CD4-positive, alpha-beta T cell treated with Interleukin-10 for 1 hour (primary cell): ENCODE results near the gene SNX19.
A peak's percentile ranks its signal among the peaks of the same experiment; 100 is the strongest.
"Not testable (repeated sequence)": the region's sequence is repeated elsewhere in the genome, so short reads cannot be mapped to it uniquely, and the experiment has no call there.

ENCODE experiments used
- DNase-seq: peaks from one replicate; pipeline ENCODE4 v3.0.0-alpha.2; 2020

Gene SNX19

GRCh38 chr11:130916238-130916855, at the start of gene SNX19:
Gene SNX19, minus strand, starts transcription at chr11:130916479. Its CDS starts 540 bp downstream, at chr11:130915939.
- DNase-seq = peak; percentile 94

GRCh38 chr11:130964058-130964792, 47.9 kb upstream of the SNX19 start:
- no peak for DNase-seq

- no peak for DNase-seq
Observed at GRCh38 chr11:130947889-130948288, 31.6 kb upstream of the SNX19 start.

GRCh38 chr11:130947481-130947880, 31.2 kb upstream of the SNX19 start:
- DNase-seq = no peak

- DNase-seq = no peak
Observed at GRCh38 chr11:130947058-130947457, 30.8 kb upstream of the SNX19 start.

GRCh38 chr11:130945896-130946295, 29.6 kb upstream of the SNX19 start:
- no peak for DNase-seq

- DNase-seq = no peak
Observed at GRCh38 chr11:130940706-130941105, 24.4 kb upstream of the SNX19 start.

GRCh38 chr11:130937051-130937450, 20.8 kb upstream of the SNX19 start:
- no peak for DNase-seq

- no peak for DNase-seq
Observed at GRCh38 chr11:130932086-130932712, 15.9 kb upstream of the SNX19 start.

- no peak for DNase-seq
Observed at GRCh38 chr11:130924750-130925149, 8.5 kb upstream of the SNX19 start.

GRCh38 chr11:130920612-130921011, 4.3 kb upstream of the SNX19 start:
- DNase-seq = not testable (repeated sequence)

- no peak for DNase-seq
Observed at GRCh38 chr11:130918081-130918480, 1.8 kb upstream of the SNX19 start.

GRCh38 chr11:130916910-130917309, 631 bp upstream of the SNX19 start:
- no peak for DNase-seq

- no peak for DNase-seq
Observed at GRCh38 chr11:130915603-130916237, 559 bp downstream of the SNX19 start.

- DNase-seq = no peak
Observed at GRCh38 chr11:130913268-130913667, 3.0 kb downstream of the SNX19 start.

GRCh38 chr11:130912552-130912951, 3.7 kb downstream of the SNX19 start:
- DNase-seq = no peak

GRCh38 chr11:130911306-130911705, 5.0 kb downstream of the SNX19 start:
- DNase-seq = no peak

- no peak for DNase-seq
Observed at GRCh38 chr11:130909650-130910049, 6.6 kb downstream of the SNX19 start.

- no peak for DNase-seq
Observed at GRCh38 chr11:130908770-130909625, 7.3 kb downstream of the SNX19 start.

- no peak for DNase-seq
Observed at GRCh38 chr11:130908061-130908460, 8.2 kb downstream of the SNX19 start.

GRCh38 chr11:130907229-130907628, 9.1 kb downstream of the SNX19 start:
- no peak for DNase-seq

- no peak for DNase-seq
Observed at GRCh38 chr11:130906616-130907015, 9.7 kb downstream of the SNX19 start.

- no peak for DNase-seq
Observed at GRCh38 chr11:130905512-130905911, 10.8 kb downstream of the SNX19 start.
